ENCODE results near the gene PPP3R2.
"Not testable (repeated sequence)": the region's sequence is repeated elsewhere in the genome, so short reads cannot be mapped to it uniquely, and the experiment has no call there.

Gene PPP3R2

GRCh38 chr9:101594796-101595195 lies at the start of gene PPP3R2:
TSS of gene PPP3R2 (minus strand) at chr9:101594969. CDS start at chr9:101594921, 48 bp downstream.
- no peak for DNase-seq

- DNase-seq, result no peak
These were observed 45.3 kb upstream of the PPP3R2 start for GRCh38 chr9:101639785-101640665.

GRCh38 chr9:101639311-101639710 lies 44.5 kb upstream of the PPP3R2 start:
- no peak for DNase-seq

- no peak for DNase-seq
These were observed 41.5 kb upstream of the PPP3R2 start for GRCh38 chr9:101636247-101636646.

GRCh38 chr9:101635473-101635872 lies 40.7 kb upstream of the PPP3R2 start:
- DNase-seq, result no peak

- no peak for DNase-seq
These were observed 40.1 kb upstream of the PPP3R2 start for GRCh38 chr9:101634741-101635409.

- no peak for DNase-seq
These were observed 37.8 kb upstream of the PPP3R2 start for GRCh38 chr9:101632611-101633010.

- DNase-seq, result no peak
These were observed 37.1 kb upstream of the PPP3R2 start for GRCh38 chr9:101631892-101632291.

- no peak for DNase-seq
These were observed 34.9 kb upstream of the PPP3R2 start for GRCh38 chr9:101629636-101630035.

GRCh38 chr9:101628173-101628572 lies 33.4 kb upstream of the PPP3R2 start:
- no peak for DNase-seq

- no peak for DNase-seq
These were observed 31.5 kb upstream of the PPP3R2 start for GRCh38 chr9:101626295-101626694.

- DNase-seq, result no peak
These were observed 31.1 kb upstream of the PPP3R2 start for GRCh38 chr9:101625876-101626275.

GRCh38 chr9:101620452-101620851 lies 25.7 kb upstream of the PPP3R2 start:
- DNase-seq, result no peak

- no peak for DNase-seq
These were observed 23.9 kb upstream of the PPP3R2 start for GRCh38 chr9:101618698-101619097.

- no peak for DNase-seq
These were observed 10.8 kb upstream of the PPP3R2 start for GRCh38 chr9:101605547-101605946.

GRCh38 chr9:101604296-101604695 lies 9.5 kb upstream of the PPP3R2 start:
- DNase-seq, result no peak

- peak; percentile 41 for DNase-seq
These were observed 7.4 kb upstream of the PPP3R2 start for GRCh38 chr9:101601904-101602765.

GRCh38 chr9:101593345-101593744 lies 1.4 kb downstream of the PPP3R2 start:
- no peak for DNase-seq

- DNase-seq, result no peak
These were observed 2.0 kb downstream of the PPP3R2 start for GRCh38 chr9:101592788-101593187.

GRCh38 chr9:101591787-101592446 lies 2.9 kb downstream of the PPP3R2 start:
- DNase-seq, result no peak

GRCh38 chr9:101590901-101591300 lies 3.9 kb downstream of the PPP3R2 start:
- no peak for DNase-seq

- not testable (repeated sequence) for DNase-seq
These were observed 4.7 kb downstream of the PPP3R2 start for GRCh38 chr9:101590074-101590473.

Data from CD4-positive, alpha-beta T cell treated with Interleukin-10 for 1 hour (primary cell).